SHP77 (cell line): ENCODE data around the gene KCNH2.

ENCODE experiments used
- DNase-seq, 2 experiments: peaks; one replicate each; lab custom pipeline; 2025; lab: John Stamatoyannopoulos, UW

KCNH2 gene

DNA sequence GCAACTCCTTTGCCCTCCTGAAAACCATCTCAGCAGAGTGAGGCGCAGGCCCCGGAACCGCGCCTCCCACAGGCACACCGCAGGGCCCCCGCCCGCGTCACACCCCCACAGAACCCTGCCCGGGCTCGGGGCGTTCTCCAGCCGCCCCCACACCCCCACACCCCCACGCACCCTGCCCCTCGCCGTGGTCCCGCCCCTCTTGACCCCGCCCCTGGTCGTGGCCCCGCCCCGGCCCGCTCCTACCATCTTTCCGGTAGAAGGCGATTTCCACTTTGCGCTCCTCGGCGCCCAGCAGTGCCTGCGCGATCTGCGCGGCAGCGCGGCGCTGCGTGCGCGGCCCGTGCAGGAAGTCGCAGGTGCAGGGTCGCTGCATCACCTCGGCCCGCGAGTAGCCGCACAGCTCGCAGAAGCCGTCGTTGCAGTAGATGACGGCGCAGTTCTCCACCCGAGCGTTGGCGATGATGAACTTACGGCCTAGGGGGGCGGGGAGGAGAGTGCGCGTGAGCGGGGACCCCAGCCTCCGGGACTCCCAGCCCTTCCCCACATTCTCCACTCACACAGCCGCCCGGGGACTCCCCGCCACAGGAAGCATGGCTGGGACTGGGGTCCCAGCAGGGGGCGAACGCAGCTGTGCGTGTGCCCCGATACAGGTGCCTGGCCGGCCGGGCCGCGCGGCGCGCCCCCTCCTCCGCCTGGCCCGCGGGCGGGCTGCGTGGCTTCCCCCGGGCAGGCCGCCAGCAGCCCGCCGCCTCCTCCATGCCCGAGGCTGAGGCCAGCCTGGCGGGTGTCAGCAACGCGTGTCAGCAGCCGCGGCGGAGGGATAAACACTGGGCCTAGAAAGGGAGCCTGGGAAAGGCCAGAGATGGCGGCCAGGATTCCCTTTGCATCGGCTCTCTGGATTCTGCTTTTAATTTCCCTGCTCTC is 3.4 kb downstream of the KCNH2 start:
- peak; percentile 51 to 57 for DNase-seq

DNA sequence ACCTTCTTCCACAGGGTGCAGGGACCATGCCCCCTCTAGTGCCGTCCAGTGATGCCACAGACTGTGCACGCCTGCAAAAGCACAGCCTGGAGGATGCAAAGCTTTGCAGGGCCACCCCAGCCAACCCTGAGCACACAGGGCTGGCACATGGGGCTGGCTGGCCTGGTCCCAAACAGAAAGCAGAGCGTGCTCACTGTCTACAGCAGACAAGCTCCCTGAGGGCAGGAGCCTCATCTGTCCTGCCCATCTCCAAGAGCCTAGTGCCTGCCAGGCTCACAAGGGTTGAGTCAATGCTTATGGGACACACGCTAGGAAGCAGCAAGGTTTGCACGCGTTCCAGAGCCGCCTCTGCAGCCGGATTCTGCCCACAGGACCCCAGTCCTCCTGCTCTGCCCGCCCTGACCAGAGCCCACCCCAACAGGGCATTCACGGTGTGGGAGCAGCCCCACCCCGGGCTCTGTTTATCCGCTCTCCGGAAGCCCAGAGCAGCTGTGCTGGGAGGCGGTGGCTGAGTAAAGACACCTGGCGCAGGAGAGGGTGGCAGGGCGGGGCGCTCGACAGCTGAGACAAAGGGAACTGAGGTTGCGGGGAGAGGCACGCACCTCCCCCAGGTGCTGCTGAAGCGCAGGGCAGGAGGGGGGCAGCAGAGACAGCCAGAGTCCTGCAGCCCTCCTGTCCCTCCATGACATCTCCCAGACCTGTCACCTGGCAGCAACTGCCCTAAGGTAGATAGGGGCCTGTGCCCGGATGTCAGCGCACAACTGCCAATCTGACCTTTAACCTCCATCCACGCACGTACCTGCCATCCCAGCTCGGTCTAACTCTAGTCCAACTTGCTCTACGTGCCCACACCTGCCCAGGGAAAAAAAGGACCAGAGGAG is 4.3 kb downstream of the KCNH2 start:
- DNase-seq: peak; percentile 67 to 76

DNA sequence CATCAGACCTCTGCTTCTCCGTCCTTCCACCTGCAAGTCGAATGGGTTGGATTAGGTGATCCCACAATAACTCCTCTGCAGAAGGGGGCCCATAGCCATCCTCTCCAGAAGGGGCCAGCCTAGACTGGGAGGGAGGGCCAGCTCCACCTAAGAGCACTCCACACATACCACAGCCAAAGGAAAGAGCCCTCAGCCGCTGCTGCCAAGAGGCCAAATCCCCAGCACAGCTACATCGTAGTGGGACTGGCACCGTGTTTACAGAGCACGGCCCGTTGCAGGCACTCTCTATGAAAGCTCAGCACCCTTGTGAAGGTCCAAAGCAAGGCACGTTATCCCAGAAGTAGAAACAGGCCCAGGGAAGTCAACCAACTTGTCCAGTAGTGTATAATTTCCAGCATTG is 5.4 kb downstream of the KCNH2 start:
- no peak for DNase-seq

DNA sequence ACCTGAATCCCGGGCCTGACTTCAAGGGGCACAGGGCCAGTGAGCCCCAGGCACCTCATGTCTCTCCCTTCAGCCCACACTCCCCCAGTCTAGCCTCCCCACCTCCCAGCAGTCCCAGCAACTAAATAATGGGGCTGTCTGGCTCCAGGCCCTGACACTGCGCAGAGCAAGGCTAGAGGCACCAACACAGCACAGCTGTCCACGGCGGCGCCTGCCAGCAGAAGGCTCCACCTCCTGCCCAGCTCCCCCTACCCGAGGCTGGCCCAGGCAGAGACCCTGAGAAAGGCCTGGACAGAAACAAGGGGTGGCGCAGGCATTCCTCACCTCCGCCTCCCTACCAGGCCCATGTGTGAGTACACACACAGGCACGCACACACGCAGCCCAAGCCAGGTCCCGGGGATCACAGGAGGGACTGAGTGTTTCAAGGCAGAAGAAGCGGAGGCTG is 6.1 kb downstream of the KCNH2 start:
- DNase-seq: peak; percentile 34 to 60

DNA sequence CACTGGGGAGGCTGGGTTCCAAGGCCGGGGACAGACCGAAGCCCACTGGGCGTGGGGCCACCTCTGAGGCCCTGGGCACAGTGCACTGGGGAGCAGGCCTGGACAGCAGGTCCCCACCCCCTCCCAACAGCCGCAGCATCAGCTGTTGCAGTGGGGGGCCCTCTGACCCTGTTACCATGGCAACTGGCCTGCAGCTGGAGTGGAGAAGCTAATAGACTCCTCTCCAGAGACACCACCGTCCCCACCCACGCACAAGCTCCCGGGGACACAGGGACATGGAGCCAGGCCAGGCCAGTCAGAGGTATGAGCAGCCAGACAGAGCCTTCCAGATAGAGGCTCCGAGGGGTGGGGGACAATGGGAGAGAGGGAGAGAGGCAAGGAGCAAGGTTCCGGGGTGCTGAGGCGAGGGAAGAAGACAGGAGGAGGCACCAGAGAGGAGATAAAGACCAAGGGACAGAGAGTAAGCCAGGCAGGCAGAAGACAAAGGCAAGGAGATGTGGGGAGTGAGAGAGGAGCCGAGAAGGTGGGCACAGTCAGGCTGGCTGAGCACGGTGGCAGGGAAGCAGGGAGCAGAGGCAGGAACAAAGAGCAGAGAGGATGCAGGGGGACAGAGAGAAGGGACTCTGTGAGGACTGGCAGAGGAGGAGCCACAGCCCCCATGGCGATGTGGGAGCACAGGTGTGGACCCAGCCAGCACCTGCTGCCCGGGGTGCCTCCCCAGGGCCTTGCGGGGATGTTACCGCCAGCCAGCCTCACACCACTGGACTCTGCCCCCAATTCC is 6.7 kb downstream of the KCNH2 start:
- DNase-seq: peak in 1 of 2 experiments; percentile 40

DNA sequence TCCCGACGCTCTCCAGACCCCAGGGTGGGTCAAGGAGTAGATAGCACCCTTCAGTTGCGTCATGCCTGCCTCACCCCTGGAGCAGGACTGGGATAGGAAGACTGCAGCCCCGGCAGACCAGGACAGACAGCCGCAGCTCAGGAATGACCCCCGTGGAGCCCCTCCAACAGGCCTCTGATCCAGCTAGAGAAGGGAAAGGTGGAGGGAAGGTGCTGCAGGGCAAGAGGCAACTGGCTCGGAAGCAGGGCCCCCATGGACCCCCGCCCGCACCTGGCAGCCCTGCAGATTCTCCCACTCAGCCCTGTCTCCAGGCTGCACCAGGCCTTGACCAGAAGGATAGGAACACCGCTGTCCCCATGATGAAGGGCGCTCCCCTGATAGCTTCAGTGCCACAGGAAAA is 7.7 kb downstream of the KCNH2 start:
- no peak for DNase-seq

DNA sequence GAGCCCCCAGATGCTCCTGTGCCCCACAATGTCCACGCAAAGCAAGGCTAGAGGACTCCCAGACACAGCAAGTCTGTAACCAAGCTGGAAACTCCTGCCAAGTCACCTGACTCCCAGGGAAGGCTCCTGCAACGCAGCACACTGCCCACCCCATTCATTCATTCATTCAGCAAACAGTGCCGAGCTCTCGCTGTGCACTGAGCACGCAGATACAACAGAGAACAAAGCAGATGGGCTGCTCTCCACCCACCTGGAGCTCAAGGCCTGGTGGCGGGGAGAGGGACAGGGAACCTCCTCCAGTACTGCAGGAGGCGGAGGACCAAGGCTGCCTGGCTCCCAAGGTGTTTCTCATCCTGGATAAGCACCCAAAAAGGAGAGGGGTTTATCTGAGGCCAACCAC is 8.6 kb downstream of the KCNH2 start:
- peak; percentile 78 for DNase-seq

DNA sequence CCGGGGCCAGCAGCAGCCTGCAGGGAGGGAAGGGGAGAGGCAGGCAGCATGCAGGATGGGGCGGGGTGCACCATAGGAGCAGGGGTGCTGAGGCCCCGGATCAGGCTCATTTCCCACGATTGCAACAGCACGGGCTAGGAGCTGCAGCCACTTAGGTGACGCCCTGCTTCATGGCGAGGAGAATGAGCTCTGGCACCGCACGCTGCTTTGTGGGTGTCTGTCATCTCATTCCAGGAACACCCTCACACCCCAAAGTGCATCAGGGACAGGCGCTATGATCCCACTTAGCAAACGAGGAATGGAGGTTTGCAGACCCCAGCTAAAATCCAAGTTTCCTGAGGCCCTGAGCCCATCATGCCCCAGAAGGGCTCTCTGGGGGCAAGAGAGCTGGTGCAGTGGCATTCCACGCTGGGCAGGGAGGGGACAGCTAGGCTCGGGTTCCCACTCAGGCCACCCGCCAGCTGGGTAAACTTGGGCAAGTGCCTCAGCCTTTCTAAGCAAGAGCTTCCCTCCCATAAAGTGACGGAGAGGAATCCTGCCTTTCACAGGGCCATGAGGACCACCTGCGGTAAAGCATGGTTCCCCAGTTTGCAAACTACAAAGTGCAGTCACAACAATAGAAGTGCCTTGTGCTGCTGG is 9.3 kb downstream of the KCNH2 start:
- DNase-seq: peak; percentile 10 to 19

DNA sequence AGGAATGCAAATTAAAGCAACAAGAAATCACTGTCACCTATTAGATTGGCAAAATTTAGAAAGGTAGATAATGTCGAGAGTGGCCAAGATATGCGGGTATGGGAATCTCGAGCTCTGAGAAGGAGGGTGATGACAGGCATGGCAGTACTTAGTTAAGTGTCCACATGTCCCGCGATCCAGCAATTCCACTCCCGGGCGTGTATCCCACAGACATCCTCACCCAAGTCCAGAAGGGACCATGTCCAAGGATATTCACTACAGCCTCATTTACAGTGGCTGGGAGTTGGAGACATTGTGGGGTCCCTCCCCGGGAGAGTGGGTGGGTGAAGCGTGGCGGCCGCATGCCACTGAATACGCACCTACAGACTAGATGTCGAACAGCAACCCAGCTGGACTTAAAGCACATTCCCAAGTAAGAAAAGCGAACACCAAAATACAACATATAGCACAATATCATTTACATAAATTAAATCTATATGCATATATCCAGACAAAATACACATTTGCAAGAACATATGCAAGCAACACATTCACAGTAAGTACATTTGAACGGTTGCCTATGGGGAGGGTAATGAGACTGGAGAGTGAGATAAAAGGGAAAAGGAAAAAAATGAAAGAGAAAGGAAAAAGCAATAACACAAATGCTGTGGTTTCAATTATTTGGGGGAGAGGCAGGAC is 9.9 kb downstream of the KCNH2 start:
- no peak for DNase-seq

DNA sequence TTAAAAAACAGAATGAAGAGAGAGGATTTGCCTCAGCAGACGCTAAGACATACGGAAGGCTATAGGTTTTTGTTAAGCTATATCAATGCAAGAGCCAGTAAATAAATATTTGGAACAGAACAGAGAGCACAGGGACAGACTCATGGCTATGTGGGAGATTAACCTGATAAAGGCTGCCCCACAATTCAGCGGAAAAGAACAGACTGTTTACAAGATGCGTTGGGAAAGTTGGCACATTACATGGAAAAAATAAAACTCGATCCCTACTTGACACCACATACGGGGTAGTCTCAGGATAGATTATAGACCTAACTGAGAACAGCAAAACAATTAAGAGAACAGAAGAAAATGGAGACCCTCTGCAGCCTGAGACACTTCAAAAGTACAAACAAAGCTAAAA is 10.8 kb downstream of the KCNH2 start:
- DNase-seq: no peak

DNA sequence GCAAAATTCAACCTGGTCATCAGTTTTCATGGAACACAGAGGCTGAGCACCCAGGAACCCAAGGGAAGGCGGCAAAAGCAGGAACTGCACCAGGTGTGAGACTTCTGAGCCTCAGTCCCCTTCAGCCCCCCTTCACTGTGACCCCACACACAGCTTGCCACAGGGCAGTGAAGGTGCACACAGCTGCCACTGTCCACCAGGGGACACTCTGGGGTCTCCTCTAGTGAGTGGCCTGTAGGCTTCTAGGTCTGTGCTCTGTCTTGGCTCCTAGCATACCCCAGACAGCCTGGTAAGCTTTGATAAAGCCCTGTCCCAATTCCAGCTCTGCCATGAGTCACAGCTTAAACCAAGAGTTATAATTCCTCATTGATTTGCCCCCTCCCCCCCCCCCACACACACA is 12.1 kb downstream of the KCNH2 start:
- peak; percentile 25 to 70 for DNase-seq

DNA sequence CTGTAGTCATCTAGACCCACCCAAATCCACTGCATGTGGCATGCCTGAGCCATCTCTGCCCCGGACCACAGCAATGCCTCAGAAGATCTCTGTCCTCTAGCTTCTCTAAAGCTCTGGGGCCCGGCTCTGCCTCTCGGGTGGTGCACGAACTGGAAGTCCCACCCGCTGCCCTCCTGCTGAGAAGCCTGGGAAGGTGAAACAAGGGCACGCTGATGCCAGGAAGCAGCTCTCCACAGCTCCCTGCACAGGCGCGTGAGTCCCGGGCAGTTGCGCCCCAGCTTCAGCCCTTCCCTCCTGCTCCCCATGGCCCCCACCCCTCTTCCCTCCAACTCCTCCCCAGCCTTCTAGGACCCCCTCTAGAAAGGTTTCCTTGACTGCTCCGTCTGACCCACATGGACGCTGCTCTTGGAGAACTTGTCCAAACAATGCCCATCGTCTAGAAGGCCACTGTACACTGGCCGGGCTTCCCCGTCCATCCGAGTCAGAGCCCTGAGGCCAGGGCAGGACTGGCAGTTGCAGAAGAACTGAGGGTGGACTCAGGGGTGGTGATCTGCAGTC is 12.8 kb downstream of the KCNH2 start:
- DNase-seq: peak in 1 of 2 experiments; percentile 17

DNA sequence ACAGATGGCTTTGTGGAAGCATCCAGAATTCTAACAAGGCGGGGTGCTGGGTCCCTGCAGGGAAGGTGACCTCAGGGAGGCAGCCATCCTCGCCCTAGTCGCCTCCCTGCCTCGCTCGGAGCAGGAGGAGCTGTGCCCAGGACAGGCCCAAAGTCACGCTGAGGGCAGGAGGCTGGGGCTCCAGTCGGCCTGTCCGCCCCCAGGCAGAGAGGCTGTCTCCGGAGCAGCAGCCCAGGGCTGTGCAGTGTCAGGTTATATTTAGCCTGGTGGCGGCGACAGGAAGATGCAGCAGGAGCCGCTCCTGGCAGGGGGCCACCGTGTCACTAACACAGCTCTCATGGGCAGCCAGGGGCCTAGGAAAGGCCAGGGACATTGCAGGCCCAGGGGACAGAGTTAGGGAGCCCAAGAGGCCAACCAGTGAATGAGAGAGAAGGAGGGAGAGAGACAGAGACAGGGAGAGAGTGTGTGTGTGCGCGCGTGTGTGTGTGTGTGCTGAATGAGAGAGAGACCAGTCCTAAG is 13.5 kb downstream of the KCNH2 start:
- DNase-seq: peak; percentile 67 to 81

DNA sequence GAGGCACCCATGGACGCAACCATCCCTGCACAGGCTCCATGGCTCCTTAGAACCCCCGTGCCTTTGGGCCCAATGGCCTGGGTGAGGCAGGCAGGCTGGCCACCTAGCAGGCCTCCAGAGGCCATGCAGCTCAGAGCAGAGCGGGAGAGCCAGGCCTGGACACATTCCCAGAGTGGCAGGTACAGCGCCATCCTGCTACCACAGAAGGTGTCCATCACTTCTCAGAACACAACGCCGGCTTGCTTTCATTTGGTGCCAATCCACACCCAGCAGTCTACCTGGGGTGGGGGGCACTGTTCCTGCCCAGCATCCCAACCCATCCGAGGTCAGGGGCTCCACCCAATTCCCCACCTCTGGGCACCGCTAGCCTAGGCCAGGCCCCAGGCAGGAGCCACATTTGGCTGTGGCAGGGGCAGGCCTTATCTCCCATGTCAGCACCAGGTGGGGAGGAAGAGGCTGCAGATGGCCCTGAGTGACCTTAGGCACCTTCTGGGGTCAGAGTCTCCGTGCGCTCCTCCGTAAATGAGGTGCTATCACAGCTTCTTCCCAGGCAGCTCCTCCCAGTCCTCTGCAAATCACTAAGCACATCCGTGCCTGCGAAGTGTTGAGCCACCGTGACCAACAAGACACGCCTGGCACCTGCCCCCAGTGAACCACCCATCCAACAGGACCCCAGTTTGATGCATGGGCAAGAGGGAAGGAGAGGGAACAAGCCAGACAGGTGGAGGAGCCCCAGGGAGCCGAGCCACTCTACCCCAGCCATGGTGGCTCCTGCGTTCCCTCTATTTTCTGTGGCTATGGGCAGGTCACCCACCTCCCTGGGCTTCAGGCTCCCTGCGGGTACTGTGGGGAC is 14.2 kb downstream of the KCNH2 start:
- DNase-seq: no peak

DNA sequence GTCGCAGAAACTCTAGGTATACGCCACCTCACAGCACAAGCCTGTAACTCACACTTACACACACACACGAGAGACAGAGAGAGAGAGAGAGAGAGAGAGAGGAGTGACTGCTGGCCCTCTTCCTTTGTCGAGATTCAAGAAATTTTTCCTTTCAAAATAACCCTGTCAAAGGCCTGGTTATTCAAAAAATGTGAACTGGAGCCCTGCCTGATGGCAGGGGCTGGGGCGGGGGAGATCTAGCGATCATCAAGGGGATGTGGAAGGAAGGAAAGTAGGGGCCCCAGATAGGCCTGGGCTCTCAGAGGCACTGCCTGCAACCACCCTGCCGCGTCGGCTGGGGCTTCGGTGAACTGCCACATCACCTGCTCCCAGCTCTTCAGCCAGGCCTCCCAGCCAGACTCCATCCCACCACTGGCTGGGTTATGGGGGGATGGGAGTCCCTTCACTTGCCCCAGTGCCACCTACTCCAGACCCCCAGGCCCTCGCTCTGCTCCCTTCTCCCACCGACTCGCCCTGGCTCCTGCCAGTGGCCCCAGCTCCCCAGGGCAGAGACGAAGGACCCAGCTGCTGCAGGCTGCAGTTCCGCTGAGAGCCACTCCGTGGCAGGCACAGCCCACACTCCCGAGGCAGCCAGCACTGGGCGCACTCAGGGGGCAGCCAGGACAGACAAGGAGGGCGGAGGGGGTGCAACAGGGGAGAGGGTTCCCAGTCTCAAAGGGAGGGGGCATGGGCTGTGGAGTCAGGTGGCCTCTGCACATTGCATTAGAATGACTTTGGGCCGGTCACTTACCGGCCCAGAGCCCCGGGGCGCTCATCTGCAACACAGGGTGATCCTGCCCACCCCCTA is 15.3 kb downstream of the KCNH2 start:
- peak; percentile 2 to 56 for DNase-seq

DNA sequence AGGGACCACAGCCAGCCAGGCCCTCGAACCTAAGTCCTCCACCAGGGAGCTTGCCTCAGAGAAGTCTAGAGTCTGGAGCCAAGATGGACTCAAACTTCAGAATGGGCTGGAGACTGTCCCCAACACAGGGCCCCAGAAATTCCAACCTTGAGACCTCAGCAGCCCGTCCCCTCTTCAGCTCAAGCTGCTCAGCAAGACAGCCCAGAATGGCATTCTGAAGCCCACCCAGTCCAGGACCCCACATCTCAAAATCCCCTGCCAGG is 15.9 kb downstream of the KCNH2 start:
- DNase-seq: no peak

DNA sequence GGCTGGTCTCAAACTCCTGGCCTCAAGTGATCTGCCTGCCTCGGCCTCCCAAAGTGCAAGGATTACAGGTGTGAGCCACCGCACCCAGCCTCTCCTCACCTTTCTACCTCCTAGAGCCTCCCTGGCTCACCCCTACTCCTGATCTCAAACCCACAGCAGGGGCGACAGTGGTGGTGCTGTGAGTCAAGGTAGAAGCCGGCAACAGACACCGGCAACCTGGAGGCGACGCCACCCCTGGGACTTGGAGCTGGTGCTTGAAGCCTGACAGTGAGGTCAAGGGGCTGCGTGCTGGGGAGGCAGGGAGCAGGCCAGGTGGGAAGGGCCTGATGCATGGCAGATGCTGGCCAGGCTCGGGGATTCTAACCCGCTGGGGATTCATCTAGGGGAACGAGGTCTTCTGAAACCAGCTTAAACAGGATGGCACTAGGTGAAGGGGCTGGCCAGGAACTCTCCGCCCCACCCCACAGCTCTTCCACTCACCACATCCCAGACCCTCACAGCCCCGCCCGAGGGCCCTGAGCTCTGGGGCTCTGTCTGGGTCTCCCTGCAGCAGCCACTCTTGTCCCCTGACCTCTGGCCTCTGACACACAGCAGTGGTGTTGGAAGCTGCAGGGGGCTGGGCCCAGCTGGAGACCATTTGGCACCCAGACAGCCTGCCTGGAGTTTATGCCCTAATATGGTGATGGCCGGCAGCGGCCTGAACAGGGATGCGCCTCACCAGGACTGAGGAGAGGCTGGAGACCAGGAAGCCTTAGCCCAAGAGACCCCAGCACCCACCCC is 16.4 kb downstream of the KCNH2 start:
- no peak for DNase-seq
